Tibial nerve (tissue), 4 donors: Measurements from ENCODE around the gene SNAPC2. TPM values are rescaled to one million over a fixed set of nuclear protein-coding genes. Genes with fewer than 3 reads are reported as not detected.
A peak's percentile ranks its signal among the peaks of the same experiment; 100 is the strongest.

Experiments used
- DNase-seq, 2 donors: peaks; one replicate each; pipeline ENCODE4 v3.0.0-alpha.2; 2019; ENCODE audit warnings: low spot score in 2 of 2
- H3K27ac ChIP-seq, 4 donors: fragments of 200-600 bp; sonication (generic) in 3 of 4; one replicate each; pipeline ENCODE4 v1.5.1; 2017 to 2019; ENCODE audit warnings: mild to moderate bottlenecking in 1 of 4
- H3K27me3 ChIP-seq, 2 donors: fragments of 200-600 bp; sonication (generic) in 1 of 2; one replicate each; pipeline versions ENCODE4 v1.5.1 to v1.6.0; 2017 to 2019
- H3K36me3 ChIP-seq, 3 donors: fragments of 200-600 bp; sonication (generic); one replicate each; pipeline ENCODE4 v1.5.1; 2018 to 2019
- H3K4me1 ChIP-seq, 4 donors: fragments of 200-600 bp; sonication (generic) in 3 of 4; one replicate each; pipeline ENCODE4 v1.5.1; 2017 to 2019
- H3K4me3 ChIP-seq, 4 donors: fragments of 200-600 bp; sonication (generic) in 3 of 4; one replicate each; pipeline ENCODE4 v1.5.1; 2017 to 2019; ENCODE audit warnings: mild to moderate bottlenecking in 1 of 4, moderate library complexity in 1 of 4
- H3K9me3 ChIP-seq, 4 donors: fragments of 200-600 bp; sonication (generic) in 3 of 4; one replicate each; pipeline ENCODE4 v1.5.1; 2017 to 2019
- CTCF ChIP-seq, 5 experiments: fragments of 200-600 bp in 3 of 5; fragments of 450-650 bp in 2 of 5; sonication (generic) in 3 of 5; IDR thresholded peaks; one replicate each; pipeline ENCODE4 v1.5.1; 2016 to 2019; ENCODE audit warnings: antibody characterized with exemption in 5 of 5, mild to moderate bottlenecking in 3 of 5, moderate library complexity in 2 of 5
- EP300 ChIP-seq, 2 donors: sonication (generic); formaldehyde crosslinking; IDR thresholded peaks; one replicate each; pipeline ENCODE4 v1.6.1; 2017; ENCODE audit warnings: antibody characterized with exemption in 2 of 2, mild to moderate bottlenecking in 1 of 2
- POLR2A ChIP-seq, 2 donors: fragments of 450-650 bp; IDR thresholded peaks; one replicate each; pipeline ENCODE4 v1.6.1; 2017; ENCODE audit warnings: antibody characterized with exemption in 2 of 2, mild to moderate bottlenecking in 2 of 2, moderate library complexity in 2 of 2
- WGBS, 2 donors: methylation state at CpG; one replicate each; pipeline ENCODE4 v1.1.5; 2018; 5-methylcytosine and 5-hydroxymethylcytosine counted together
- total RNA-seq, 4 donors: library from RNA; depleted of rRNA; stranded (reverse); fragments of >200 nt; gene quantifications; one replicate each; pipeline ENCODE4 v1.1.0, GENCODE V29; 2016

The SNAPC2 gene
- total RNA-seq, 4 donors from 2014 or later = 11.6 to 26.4 (median 16.1) TPM

GRCh38 chr19:7902796-7903243 lies 17.3 kb upstream of the SNAPC2 start:
- no peak for TF ChIP-seq POLR2A (IDR thresholded peaks at IDR 0.05)
- no peak for TF ChIP-seq EP300 (IDR thresholded peaks at IDR 0.05)
- TF ChIP-seq CTCF (IDR thresholded peaks at IDR 0.05) = no peak

GRCh38 chr19:7903244-7904073 lies 16.7 kb upstream of the SNAPC2 start, which contains the start of gene MAP2K7:
TSS of gene MAP2K7 (plus strand) at chr19:7903877. CDS start at chr19:7903945, 68 bp downstream.
- Histone ChIP-seq H3K36me3 (peaks cover 0 to 26% (median 0%) of the 10 kb centered on the region in 3 donors), H3K4me3 (peak within 1 kb of the TSS; percentile 69 to 90 (median 76)), H3K4me1 (peaks cover 0 to 49% (median 16%) of the 10 kb centered on the region in 4 donors), H3K9me3 (no peaks in the 10 kb centered on the region), H3K27me3 (no peaks in the 10 kb centered on the region), H3K27ac (peak within 1 kb of the TSS; percentile 83 to 92 (median 88))
- TF ChIP-seq CTCF (IDR thresholded peaks at IDR 0.05) = peak; percentile 51 to 88 (median 61)
- peak; percentile 81 to 97 for TF ChIP-seq EP300 (IDR thresholded peaks at IDR 0.05)
- peak; percentile 75 to 90 for TF ChIP-seq POLR2A (IDR thresholded peaks at IDR 0.05)
- WGBS, 2 donors = 0 to 1% methylated on average over 58 to 64 of the region's 89 CpGs
- DNase-seq = peak; percentile 99

More at GRCh38 chr19:7902796-7903243, 17.3 kb upstream of the SNAPC2 start:
- H3K36me3 ChIP-seq = peaks cover 0 to 22% (median 0%) of the 10 kb centered on the region in 3 donors
- 13 to 27% methylated on average over 11 to 19 of the region's 20 CpGs for WGBS, 2 donors
- H3K4me1 ChIP-seq = peaks cover 0 to 43% (median 16%) of the 10 kb centered on the region in 4 donors
- no peak for DNase-seq
- H3K27ac ChIP-seq = peak overlapping the region; percentile 19 to 92 (median 85)
- H3K9me3 ChIP-seq = no peaks in the 10 kb centered on the region
- peak overlapping the region; percentile 43 to 82 (median 62) for H3K4me3 ChIP-seq
- H3K27me3 ChIP-seq = no peaks in the 10 kb centered on the region

GRCh38 chr19:7904074-7905020 lies 15.8 kb upstream of the SNAPC2 start:
- no peak for TF ChIP-seq EP300 (IDR thresholded peaks at IDR 0.05)
- no peak for TF ChIP-seq POLR2A (IDR thresholded peaks at IDR 0.05)
- TF ChIP-seq CTCF (IDR thresholded peaks at IDR 0.05) = no peak
- Histone ChIP-seq H3K27me3 (no peaks in the 10 kb centered on the region), H3K4me1 (peaks cover 0 to 50% (median 16%) of the 10 kb centered on the region in 4 donors), H3K9me3 (no peaks in the 10 kb centered on the region), H3K27ac (peak overlapping the region; percentile 83 to 92 (median 88)), H3K4me3 (peak overlapping the region; percentile 69 to 90 (median 76)), H3K36me3 (peaks cover 0 to 35% (median 0%) of the 10 kb centered on the region in 3 donors)
- DNase-seq = no peak
- 23 to 38% methylated on average over 21 to 23 of the region's 68 CpGs for WGBS, 2 donors

DNA sequence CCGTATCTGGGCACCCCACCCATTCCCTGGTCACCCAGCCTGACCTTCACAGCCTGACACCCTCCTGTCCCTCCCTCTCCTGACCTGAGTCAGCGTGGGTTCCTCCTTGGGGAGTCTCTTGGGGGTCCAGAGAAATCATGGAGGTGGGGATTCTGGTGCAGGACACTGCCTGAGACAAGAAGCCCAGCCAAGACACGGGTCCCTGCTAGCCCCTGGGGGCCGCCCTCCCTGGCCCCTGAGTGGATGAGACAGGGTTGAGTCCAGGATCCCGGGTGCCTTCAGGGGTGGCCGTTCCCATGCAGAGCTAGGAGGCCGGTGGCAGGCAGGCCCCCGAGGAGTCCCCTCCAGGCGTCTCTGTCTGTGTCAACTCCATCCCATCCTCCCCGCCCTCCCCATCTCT lies 14.9 kb upstream of the SNAPC2 start:
- TF ChIP-seq POLR2A (IDR thresholded peaks at IDR 0.05) (no peak), CTCF (IDR thresholded peaks at IDR 0.05) (no peak), EP300 (IDR thresholded peaks at IDR 0.05) (no peak)
- no peaks in the 10 kb centered on the region for H3K9me3 ChIP-seq
- no peak overlapping the region for H3K27ac ChIP-seq
- peaks cover 0 to 45% (median 3%) of the 10 kb centered on the region in 3 donors for H3K36me3 ChIP-seq
- peaks cover 0 to 50% (median 16%) of the 10 kb centered on the region in 4 donors for H3K4me1 ChIP-seq
- H3K4me3 ChIP-seq = peak overlapping the region in 1 of 4 donors; percentile 82
- no peaks in the 10 kb centered on the region for H3K27me3 ChIP-seq
- DNase-seq = no peak
- 61 to 64% methylated on average over 8 to 10 of the region's 10 CpGs for WGBS, 2 donors
